ENCODE results near the gene CTRB1.
"Not testable (repeated sequence)": the region's sequence is repeated elsewhere in the genome, so short reads cannot be mapped to it uniquely, and the experiment has no call there.

- TF ChIP-seq CTCF, POLR2A (IDR thresholded peaks at IDR 0.05): not testable (repeated sequence)
Measured at GRCh38 chr16:75242436-75243078, 23.8 kb downstream of the CTRB1 start.
